Motor neuron (in vitro differentiated cells): ENCODE data around the gene L3MBTL3. TPM values are rescaled to one million over a fixed set of nuclear protein-coding genes. Genes with fewer than 3 reads are reported as not detected.

Source experiments
- ATAC-seq, 8 experiments: fragments of 200-7000 bp; cut with Tn5 transposase; replicated peaks in 6 of 8; 2 replicates each; pipeline ENCODE4 v1.8.0; 2021; ENCODE audit warnings: mild to moderate bottlenecking in 8 of 8, moderate library complexity in 8 of 8
- H3K27ac ChIP-seq, 2 donors: fragments of 250-450 bp; sonication (Bioruptor Pico); 2 replicates each; pipeline ENCODE4 v1.9.0; 2021; ENCODE audit warnings: antibody characterized with exemption in 2 of 2, mild to moderate bottlenecking in 2 of 2, moderate library complexity in 1 of 2
- H3K4me1 ChIP-seq, 2 donors: fragments of 250-450 bp; sonication (Bioruptor Pico); replicated peaks in 1 of 2; 2 replicates each; pipeline ENCODE4 v1.6.1; 2021; ENCODE audit warnings: antibody characterized with exemption in 2 of 2, mild to moderate bottlenecking in 2 of 2, moderate library complexity in 1 of 2
- H3K4me3 ChIP-seq, 5 donors: fragments of 250-450 bp; sonication (Bioruptor Pico); 2 replicates each; pipeline ENCODE4 v1.9.0; 2021; ENCODE audit warnings: antibody characterized with exemption in 5 of 5, mild to moderate bottlenecking in 5 of 5, moderate library complexity in 4 of 5
- WGBS, 10 experiments: fragments of 450-650 bp; shearing (Covaris generic); methylation state at CpG; one replicate each; pipeline ENCODE4 v1.0.0; 2022; 5-methylcytosine and 5-hydroxymethylcytosine counted together
- in situ Hi-C, 9 experiments: fragments of 400-800 bp; cut with MboI; loops; one replicate each; pipeline ENCODE4 v1.15.0; 2021; ENCODE audit warnings: low sequenced_read_pairs in 9 of 9, low pct_unique_long_range_greater_than_20kb in 2 of 9; ENCODE audit not compliant: unreplicated experiment in 9 of 9
- total RNA-seq, 8 experiments: library from RNA; unstranded; fragments of 300-600 nt; gene quantifications; 2 replicates each; pipeline versions ENCODE4 v1.2.3 to v1.2.4, GENCODE V29; 2022

L3MBTL3 gene
- total RNA-seq, 8 experiments from 2014 or later, result 7.5 to 12.6 (median 10.9) TPM

DNA sequence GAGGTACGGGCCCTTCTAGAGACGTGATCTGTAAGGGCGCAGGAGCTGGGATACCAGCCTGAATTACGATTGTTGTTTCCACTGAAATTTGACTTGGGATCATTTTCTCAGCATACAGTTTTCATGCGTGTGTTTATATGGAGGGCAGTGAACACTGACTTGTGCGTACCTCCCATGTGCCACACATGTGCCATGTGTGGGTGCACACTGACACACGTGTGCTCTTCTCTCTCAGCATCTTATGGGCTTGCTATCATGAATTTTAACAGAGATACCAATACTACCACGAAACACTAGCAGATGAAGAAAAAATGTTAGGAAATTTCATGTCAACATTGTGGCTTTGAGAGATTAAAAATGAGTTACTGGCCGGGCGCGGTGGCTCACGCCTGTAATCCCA lies 39.1 kb downstream of the L3MBTL3 start:
- in situ Hi-C loops, result loop anchor here in 1 of 9 experiments (25.0 kb wide), 1 partner anchor 230 kb away; no protein-coding TSS in a partner anchor
- Histone ChIP-seq H3K4me3 (no peak overlapping the region), H3K4me1 (peaks cover 0 to 4% of the 10 kb centered on the region in 2 donors), H3K27ac (no peak overlapping the region)
- WGBS, 10 experiments, result 83 to 98% (median 92%) methylated on average over 1 to 6 of the region's 12 CpGs; no CpG with 5 or more reads in 5 of the 10 experiments
- ATAC-seq, result no peak

- Histone ChIP-seq H3K27ac (no peak overlapping the region), H3K4me3 (no peak overlapping the region), H3K4me1 (peaks cover 0 to 4% of the 10 kb centered on the region in 2 donors)
- in situ Hi-C loops, result loop anchor here in 1 of 9 experiments (25.0 kb wide), 1 partner anchor 223 kb away; no protein-coding TSS in a partner anchor
- 62 to 100% (median 92%) methylated on average over 1 to 5 of the region's 5 CpGs for WGBS, 10 experiments
- ATAC-seq, result no peak
Observed at GRCh38 chr6:130063806-130064205, 45.4 kb downstream of the L3MBTL3 start.

DNA sequence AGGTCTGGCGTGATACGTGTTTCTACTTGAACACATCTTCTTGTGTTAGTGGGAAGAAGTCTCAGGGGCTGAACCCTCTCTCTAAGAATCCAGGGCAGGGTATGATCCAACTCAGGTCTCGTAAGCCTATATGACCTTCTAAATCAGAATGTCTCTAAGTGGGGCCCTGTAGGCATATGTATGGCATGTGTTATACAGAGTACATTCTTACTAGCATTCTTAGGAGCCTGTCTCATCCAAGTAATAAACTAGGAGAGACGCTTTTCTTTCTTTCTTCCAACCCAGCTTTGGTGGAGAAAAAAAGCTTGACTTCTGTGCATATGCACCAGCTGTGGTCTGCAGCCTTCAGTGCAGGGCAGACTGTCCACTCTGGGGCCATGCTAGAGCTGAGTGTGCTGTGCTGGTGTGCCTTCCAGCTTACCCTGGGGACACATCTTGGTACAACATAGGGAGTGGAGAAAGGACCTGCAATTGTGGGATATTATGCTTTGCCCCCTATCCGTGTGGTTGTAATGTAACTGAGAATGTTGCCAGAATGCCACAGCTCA lies 47.3 kb downstream of the L3MBTL3 start:
- no peak overlapping the region for H3K4me3 ChIP-seq
- peaks cover 0 to 4% of the 10 kb centered on the region in 2 donors for H3K4me1 ChIP-seq
- peak in 2 of 8 experiments; percentile 53 to 87 for ATAC-seq
- 83 to 100% (median 100%) methylated on average over 2 to 3 of the region's 5 CpGs; no CpG with 5 or more reads in 5 of the 10 experiments for WGBS, 10 experiments
- no peak overlapping the region for H3K27ac ChIP-seq
- in situ Hi-C loops, result loop anchor here in 1 of 9 experiments (25.0 kb wide), 1 partner anchor 222 kb away; no protein-coding TSS in a partner anchor

DNA sequence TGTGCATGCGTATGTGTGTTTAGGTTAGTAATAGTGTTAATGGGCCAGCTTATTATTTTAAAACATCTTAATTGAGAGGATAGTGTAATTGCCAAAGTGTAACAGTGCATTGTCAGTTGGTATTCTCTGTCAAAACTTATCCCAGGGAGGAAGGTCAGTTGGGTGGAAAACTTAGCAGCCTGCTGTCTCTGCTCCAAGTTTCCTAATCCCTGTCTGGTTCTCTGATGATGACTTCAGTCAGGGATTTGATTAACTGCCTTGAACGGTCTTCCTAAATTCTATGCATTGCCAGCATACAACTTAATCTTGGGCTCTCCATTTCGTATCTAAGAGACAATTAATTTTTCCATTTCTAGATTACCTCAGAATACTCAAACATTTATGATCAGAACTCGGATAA lies 51.1 kb downstream of the L3MBTL3 start:
- Histone ChIP-seq H3K4me1 (no peaks in the 10 kb centered on the region), H3K4me3 (no peak overlapping the region), H3K27ac (no peak overlapping the region)
- 21 to 95% (median 81%) methylated on average over 2 to 4 of the region's 4 CpGs; no CpG with 5 or more reads in 1 of the 10 experiments for WGBS, 10 experiments
- in situ Hi-C loops, result loop anchor here in 1 of 9 experiments (25.0 kb wide), 1 partner anchor 218 kb away; no protein-coding TSS in a partner anchor
- ATAC-seq, result no peak

DNA sequence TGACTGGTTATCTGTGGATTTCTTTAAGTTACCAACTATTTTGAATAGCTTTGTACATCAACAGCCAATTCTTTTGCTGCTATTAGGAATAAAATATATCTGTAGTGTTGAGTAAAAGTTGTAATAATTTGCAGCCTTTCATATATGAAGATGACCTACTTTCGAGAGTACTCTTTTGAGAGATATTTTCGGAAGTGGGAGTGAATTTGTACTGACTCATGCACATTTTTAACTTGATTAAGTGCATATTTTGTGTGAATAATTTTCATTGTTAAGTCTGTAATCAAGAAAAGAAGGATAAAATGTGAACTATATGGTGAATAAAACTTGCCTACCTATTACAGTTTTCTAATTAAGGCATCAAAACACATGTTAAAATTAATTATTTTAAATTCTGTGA lies 51.9 kb downstream of the L3MBTL3 start:
- WGBS, 10 experiments, result 0 to 100% (median 91%) methylated on average over 2 of the region's 2 CpGs
- in situ Hi-C loops, result loop anchor here in 1 of 9 experiments (25.0 kb wide), 1 partner anchor 217 kb away; no protein-coding TSS in a partner anchor
- Histone ChIP-seq H3K27ac (no peak overlapping the region), H3K4me3 (no peak overlapping the region), H3K4me1 (no peaks in the 10 kb centered on the region)
- peak in 2 of 8 experiments; percentile 32 to 36 for ATAC-seq

- H3K27ac ChIP-seq, result no peak overlapping the region
- no peaks in the 10 kb centered on the region for H3K4me1 ChIP-seq
- no peak overlapping the region for H3K4me3 ChIP-seq
- 0 to 86% (median 45%) methylated on average over 1 to 6 of the region's 6 CpGs; no CpG with 5 or more reads in 1 of the 10 experiments for WGBS, 10 experiments
- peak in 4 of 8 experiments; percentile 27 to 76 (median 36) for ATAC-seq
- in situ Hi-C loops, result loop anchor here in 1 of 9 experiments (25.0 kb wide), 1 partner anchor 217 kb away; no protein-coding TSS in a partner anchor
Observed at GRCh38 chr6:130070792-130071191, 52.4 kb downstream of the L3MBTL3 start.

GRCh38 chr6:130075879-130076460 lies 57.6 kb downstream of the L3MBTL3 start:
- 40 to 80% (median 76%) methylated on average over 1 to 3 of the region's 3 CpGs for WGBS, 10 experiments
- H3K4me1 ChIP-seq, result no peaks in the 10 kb centered on the region
- no peak for ATAC-seq
- in situ Hi-C loops, result no loop called here
- H3K4me3 ChIP-seq, result no peak overlapping the region
- no peak overlapping the region for H3K27ac ChIP-seq

DNA sequence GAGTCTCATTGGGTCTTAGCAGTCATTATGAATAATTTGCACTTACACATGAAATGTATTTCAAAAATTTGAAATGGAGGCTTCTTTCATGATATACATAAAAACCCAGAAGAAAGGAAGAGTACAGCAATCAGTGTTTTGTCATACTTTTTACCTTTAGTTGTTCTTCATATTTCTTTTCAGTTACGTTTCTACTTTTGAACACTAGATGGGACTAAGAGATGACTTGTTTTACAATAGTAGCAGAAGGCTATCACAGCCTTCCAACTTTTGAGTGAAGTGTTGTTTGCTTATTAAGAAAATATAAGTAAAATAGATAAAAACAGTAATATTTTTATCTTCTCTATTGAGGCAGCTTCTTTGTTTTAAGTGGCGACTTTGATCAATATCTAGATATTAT lies 58.1 kb downstream of the L3MBTL3 start:
- Histone ChIP-seq H3K4me3 (no peak overlapping the region), H3K27ac (no peak overlapping the region), H3K4me1 (no peaks in the 10 kb centered on the region)
- in situ Hi-C loops, result no loop called here
- 45 to 100% (median 90%) methylated on average over 1 to 2 of the region's 2 CpGs for WGBS, 10 experiments
- ATAC-seq, result no peak

DNA sequence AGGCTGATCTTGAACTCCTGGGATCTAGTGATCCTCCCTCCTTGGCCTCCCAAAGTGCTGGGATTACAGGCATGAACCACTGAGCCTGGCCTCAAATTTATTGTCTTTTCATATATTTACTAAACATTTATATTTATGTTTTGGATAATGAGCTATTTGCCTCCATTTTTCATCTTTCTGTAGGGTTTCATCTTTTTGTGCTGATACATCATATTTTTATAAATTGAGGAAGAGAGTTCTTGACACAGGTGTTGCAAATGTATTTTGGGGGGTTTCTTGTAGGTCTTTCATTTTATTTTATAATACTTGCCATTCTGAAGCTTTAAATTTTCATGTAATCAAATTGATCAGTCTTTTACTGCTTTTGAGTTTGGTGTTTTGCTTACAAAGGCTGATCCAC lies 72.4 kb downstream of the L3MBTL3 start:
- no peak for ATAC-seq
- H3K4me1 ChIP-seq, result no peaks in the 10 kb centered on the region
- H3K4me3 ChIP-seq, result no peak overlapping the region
- in situ Hi-C loops, result no loop called here
- no peak overlapping the region for H3K27ac ChIP-seq

DNA sequence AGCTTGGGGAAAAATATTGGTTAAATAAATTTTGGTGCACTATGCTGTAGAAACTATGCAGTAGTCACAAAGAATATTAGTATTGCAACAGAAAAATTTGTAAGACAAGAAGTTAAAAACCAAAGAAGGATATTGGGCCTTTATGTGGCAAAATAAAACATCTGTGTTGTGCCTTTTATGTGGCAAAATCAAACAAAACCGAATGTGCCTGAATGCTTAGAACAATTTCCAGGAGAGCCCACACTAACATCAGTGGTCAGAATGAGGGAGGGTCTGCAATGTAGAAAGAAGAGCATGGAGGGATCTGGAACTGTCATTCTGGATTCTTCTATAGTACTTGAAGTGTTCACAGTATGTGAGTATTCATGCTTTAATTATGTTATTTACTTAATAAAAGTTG lies 75.2 kb downstream of the L3MBTL3 start:
- Histone ChIP-seq H3K4me3 (no peak overlapping the region), H3K27ac (no peak overlapping the region), H3K4me1 (no peaks in the 10 kb centered on the region)
- 40 to 100% (median 80%) methylated on average over 1 of the region's 1 CpG; no CpG with 5 or more reads in 2 of the 10 experiments for WGBS, 10 experiments
- in situ Hi-C loops, result no loop called here
- ATAC-seq, result no peak

- no peaks in the 10 kb centered on the region for H3K4me1 ChIP-seq
- no peak overlapping the region for H3K4me3 ChIP-seq
- WGBS, 10 experiments, result 50 to 100% (median 81%) methylated on average over 1 to 4 of the region's 4 CpGs; no CpG with 5 or more reads in 2 of the 10 experiments
- H3K27ac ChIP-seq, result no peak overlapping the region
- in situ Hi-C loops, result no loop called here
- ATAC-seq, result no peak
Observed at GRCh38 chr6:130098317-130098716, 79.9 kb downstream of the L3MBTL3 start.

DNA sequence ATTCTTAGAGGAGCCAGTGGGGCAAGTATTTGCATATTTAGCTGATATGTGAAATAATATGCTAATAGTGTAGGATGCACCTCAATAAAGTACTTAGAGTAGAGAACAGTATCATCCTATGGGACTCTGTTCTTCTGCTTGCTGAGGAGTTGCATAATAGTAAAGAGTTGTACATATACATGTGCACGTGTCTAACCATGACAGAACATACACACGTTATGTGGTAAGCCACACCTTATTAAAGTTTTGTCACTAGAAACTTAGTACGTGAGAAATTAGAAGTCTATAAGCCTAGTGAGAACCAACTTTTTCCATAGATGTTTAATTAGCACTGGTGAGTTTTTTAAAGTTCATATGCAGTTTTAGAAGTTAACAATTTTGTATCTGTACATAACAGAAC lies 80.7 kb downstream of the L3MBTL3 start:
- in situ Hi-C loops, result no loop called here
- WGBS, 10 experiments, result 74 to 100% (median 96%) methylated on average over 1 to 3 of the region's 3 CpGs

GRCh38 chr6:130105996-130106704 lies 87.8 kb downstream of the L3MBTL3 start:
- in situ Hi-C loops, result no loop called here
- WGBS, 10 experiments, result 80 to 100% (median 93%) methylated on average over 1 to 4 of the region's 4 CpGs
- Histone ChIP-seq H3K4me3 (no peak overlapping the region), H3K27ac (no peak overlapping the region), H3K4me1 (no peaks in the 10 kb centered on the region)
- ATAC-seq, result no peak

More for the DNA sequence above, 80.7 kb downstream of the L3MBTL3 start:
- ATAC-seq, result no peak
- Histone ChIP-seq H3K4me3 (no peak overlapping the region), H3K27ac (no peak overlapping the region), H3K4me1 (no peaks in the 10 kb centered on the region)
